ENCODE results near the gene MYRIP. TPM values are rescaled to one million over a fixed set of nuclear protein-coding genes. Genes with fewer than 3 reads are reported as not detected.
"Not testable (repeated sequence)": the region's sequence is repeated elsewhere in the genome, so short reads cannot be mapped to it uniquely, and the experiment has no call there.

Gene MYRIP
- total and polyA plus RNA-seq, 7 experiments from 2014 or later = not detected

DNA sequence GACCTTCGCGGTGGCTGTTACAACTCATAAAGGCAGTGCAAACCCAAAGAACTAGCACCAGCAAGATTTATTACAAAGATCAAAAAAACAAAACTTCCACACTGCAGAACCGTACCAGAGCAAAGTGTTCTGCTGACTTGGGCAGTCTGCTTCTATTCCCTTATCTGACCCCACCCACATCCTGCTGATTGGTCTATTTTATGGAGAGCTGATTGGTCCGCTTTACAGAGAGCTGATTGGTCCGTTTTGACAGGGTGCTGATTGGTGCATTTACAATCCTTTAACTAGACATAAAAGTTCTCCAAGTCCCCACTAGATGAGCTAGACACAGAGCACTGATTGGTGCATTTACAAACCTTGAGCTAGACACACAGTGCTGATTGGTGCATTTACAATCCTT, 31.2 kb upstream of the MYRIP start:
- H3K9me3 ChIP-seq (ENCODE audit: control insufficient read depth in 2 of 3, low read length in 3 of 3); POLR2A ChIA-PET; DNase-seq; H3K27ac ChIP-seq (ENCODE audit: low read depth, low read length); intact Hi-C loops (cut with micrococcal nuclease); H3K27ac Mint-ChIP-seq; CTCF ChIA-PET; H3K27me3 ChIP-seq (ENCODE audit: control insufficient read depth in 2 of 2, insufficient read depth in 2 of 2, low read length in 2 of 2); H3K36me3 ChIP-seq (ENCODE audit: control insufficient read depth in 2 of 3, insufficient read depth in 3 of 3, low read length in 3 of 3); H3K4me3 ChIP-seq (ENCODE audit: low read length); H3K36me3 Mint-ChIP-seq; ATAC-seq; H3K4me1 Mint-ChIP-seq; H3K4me3 Mint-ChIP-seq; H3K4me1 ChIP-seq (ENCODE audit: control insufficient read depth in 2 of 2, insufficient read depth in 2 of 2, low read length in 2 of 2): not testable (repeated sequence)
- Mint-ChIP-seq H3K27me3 (peaks cover 5 to 27% (median 12%) of the 10 kb centered on the region in 5 donors), H3K9me3 (peaks cover 0 to 12% (median 0%) of the 10 kb centered on the region in 11 donors)

DNA sequence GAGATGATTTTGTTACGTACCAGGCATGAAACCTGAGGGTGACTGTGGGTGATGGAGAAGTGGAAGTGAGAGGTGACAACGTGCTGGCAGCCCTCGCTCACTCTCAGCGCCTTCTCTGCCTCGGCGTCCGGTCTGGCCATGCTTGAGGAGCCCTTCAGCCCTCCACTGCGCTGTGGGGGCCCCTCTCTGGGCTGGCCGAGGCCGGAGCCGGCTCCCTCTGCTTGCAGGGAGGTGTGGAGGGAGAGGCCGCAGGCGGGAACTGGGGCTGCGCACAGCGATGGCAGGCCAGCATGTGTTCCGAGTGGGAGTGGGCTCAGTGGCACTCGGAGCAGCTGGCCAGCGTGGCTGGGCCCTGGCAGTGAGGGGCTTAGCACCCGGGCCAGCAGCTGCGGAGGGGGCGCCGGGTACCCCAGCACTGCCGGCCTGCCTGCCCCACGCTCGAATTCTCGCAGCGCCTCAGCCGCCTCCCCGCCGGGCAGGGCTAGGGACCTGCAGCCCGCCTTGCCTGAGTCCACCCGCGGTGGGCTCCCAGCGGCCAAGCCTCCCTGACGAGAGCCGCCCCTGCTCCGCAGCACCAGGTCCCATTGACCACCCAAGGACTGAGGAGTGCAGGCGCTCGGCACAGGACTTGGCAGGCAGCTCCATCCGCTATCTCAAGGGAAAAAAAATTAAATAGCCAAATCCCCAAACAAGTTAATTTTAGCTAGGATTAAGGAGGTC, 29.7 kb upstream of the MYRIP start:
- Mint-ChIP-seq H3K4me3 (no peak overlapping the region), H3K4me1 (no peaks in the 10 kb centered on the region), H3K27me3 (peaks cover 5 to 41% (median 12%) of the 10 kb centered on the region in 5 donors), H3K36me3 (no peaks in the 10 kb centered on the region), H3K9me3 (peaks cover 0 to 12% (median 0%) of the 10 kb centered on the region in 11 donors), H3K27ac (no peak overlapping the region)
- H3K36me3 ChIP-seq (ENCODE audit: control insufficient read depth in 2 of 3, insufficient read depth in 3 of 3, low read length in 3 of 3) = no peaks in the 10 kb centered on the region
- intact Hi-C loops (cut with micrococcal nuclease) = no loop called here
- no peaks in the 10 kb centered on the region for H3K27me3 ChIP-seq (ENCODE audit: control insufficient read depth in 2 of 2, insufficient read depth in 2 of 2, low read length in 2 of 2)
- H3K4me3 ChIP-seq (ENCODE audit: low read length) = no peak overlapping the region
- CTCF ChIA-PET = no interaction called here
- H3K9me3 ChIP-seq (ENCODE audit: control insufficient read depth in 2 of 3, low read length in 3 of 3) = no peaks in the 10 kb centered on the region
- no peak overlapping the region for H3K27ac ChIP-seq (ENCODE audit: low read depth, low read length)
- ATAC-seq = no peak
- POLR2A ChIA-PET = no interaction called here
- no peak for DNase-seq
- no peaks in the 10 kb centered on the region for H3K4me1 ChIP-seq (ENCODE audit: control insufficient read depth in 2 of 2, insufficient read depth in 2 of 2, low read length in 2 of 2)

DNA sequence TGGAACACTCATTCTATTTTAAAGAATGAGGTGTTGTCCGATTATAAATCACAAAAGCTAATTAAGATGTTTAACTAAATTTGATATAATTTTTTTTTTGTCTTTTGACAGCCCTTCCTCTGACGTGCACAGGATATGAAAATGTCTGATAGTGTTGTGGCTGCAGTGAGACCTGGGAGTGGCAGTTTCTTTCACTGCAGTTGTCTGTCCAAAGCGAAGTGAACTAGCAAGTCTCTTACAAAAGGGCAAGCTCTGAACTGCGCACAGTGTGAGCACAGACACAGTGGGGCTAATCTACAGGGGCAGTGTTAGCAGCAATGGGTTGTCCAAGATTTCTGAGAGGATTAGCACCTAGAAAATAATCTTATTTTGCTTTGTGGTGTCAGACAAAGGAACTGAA, 29.1 kb upstream of the MYRIP start:
- Histone ChIP-seq H3K27ac (ENCODE audit: low read depth, low read length) (no peak overlapping the region), H3K36me3 (ENCODE audit: control insufficient read depth in 2 of 3, insufficient read depth in 3 of 3, low read length in 3 of 3) (no peaks in the 10 kb centered on the region), H3K9me3 (ENCODE audit: control insufficient read depth in 2 of 3, low read length in 3 of 3) (no peaks in the 10 kb centered on the region), H3K4me1 (ENCODE audit: control insufficient read depth in 2 of 2, insufficient read depth in 2 of 2, low read length in 2 of 2) (no peaks in the 10 kb centered on the region), H3K4me3 (ENCODE audit: low read length) (no peak overlapping the region), H3K27me3 (ENCODE audit: control insufficient read depth in 2 of 2, insufficient read depth in 2 of 2, low read length in 2 of 2) (no peaks in the 10 kb centered on the region)
- Mint-ChIP-seq H3K9me3 (peaks cover 0 to 12% (median 0%) of the 10 kb centered on the region in 11 donors), H3K27me3 (peaks cover 5 to 41% (median 12%) of the 10 kb centered on the region in 5 donors), H3K36me3 (no peaks in the 10 kb centered on the region), H3K4me1 (no peaks in the 10 kb centered on the region), H3K27ac (no peak overlapping the region), H3K4me3 (no peak overlapping the region)
- ChIA-PET POLR2A (no interaction called here), CTCF (no interaction called here)
- ATAC-seq (no peak), DNase-seq (no peak)
- intact Hi-C loops (cut with micrococcal nuclease) = no loop called here

DNA sequence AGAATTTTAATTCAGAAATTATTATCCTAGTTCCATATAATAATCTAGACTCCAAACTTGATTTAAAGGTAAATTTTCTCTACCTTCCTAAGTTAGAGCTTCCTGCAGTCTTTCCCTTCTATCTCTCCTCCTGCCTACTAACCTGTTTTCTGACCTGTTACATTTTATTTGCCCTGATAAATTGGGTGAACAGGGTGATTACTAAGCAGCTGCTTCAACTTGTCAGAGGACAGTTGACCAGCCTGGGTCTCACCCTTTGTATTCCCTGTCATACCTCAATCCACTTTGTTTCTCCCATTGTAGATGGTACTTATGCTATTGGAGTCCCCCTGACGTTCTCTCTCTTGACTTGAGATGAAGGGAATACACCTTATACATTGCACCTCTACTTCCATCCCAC, 28.4 kb upstream of the MYRIP start:
- H3K36me3 ChIP-seq (ENCODE audit: control insufficient read depth in 2 of 3, insufficient read depth in 3 of 3, low read length in 3 of 3) = no peaks in the 10 kb centered on the region
- POLR2A ChIA-PET = no interaction called here
- H3K4me3 Mint-ChIP-seq = no peak overlapping the region
- no peaks in the 10 kb centered on the region for H3K27me3 ChIP-seq (ENCODE audit: control insufficient read depth in 2 of 2, insufficient read depth in 2 of 2, low read length in 2 of 2)
- ATAC-seq (no peak), DNase-seq (no peak)
- H3K27ac ChIP-seq (ENCODE audit: low read depth, low read length) = no peak overlapping the region
- CTCF ChIA-PET = no interaction called here
- no peaks in the 10 kb centered on the region for H3K36me3 Mint-ChIP-seq
- H3K27ac Mint-ChIP-seq = no peak overlapping the region
- H3K27me3 Mint-ChIP-seq = peaks cover 5 to 38% (median 12%) of the 10 kb centered on the region in 5 donors
- H3K4me1 ChIP-seq (ENCODE audit: control insufficient read depth in 2 of 2, insufficient read depth in 2 of 2, low read length in 2 of 2) = no peaks in the 10 kb centered on the region
- no peaks in the 10 kb centered on the region for H3K4me1 Mint-ChIP-seq
- no peak overlapping the region for H3K4me3 ChIP-seq (ENCODE audit: low read length)
- no peaks in the 10 kb centered on the region for H3K9me3 ChIP-seq (ENCODE audit: control insufficient read depth in 2 of 3, low read length in 3 of 3)
- H3K9me3 Mint-ChIP-seq = peaks cover 0 to 12% (median 0%) of the 10 kb centered on the region in 11 donors
- intact Hi-C loops (cut with micrococcal nuclease) = no loop called here

DNA sequence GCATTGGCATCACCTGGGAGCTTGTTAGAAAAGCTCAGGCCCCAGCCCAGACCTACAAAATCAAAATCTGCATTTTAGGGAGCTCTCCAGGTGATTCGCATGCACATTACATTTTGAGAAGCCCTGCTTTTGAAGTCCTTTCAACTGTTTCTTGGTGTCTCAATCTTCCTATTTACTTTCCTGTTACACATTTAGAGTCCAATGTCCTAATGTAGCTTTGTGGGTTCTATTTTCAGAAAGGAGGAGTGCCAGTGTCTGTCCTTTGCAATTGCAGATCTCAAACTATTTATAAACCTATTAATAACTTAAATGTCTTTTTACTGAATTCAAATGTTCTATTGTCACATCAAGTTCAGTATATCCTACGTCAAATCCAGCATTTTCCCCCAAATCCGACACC, 27.8 kb upstream of the MYRIP start:
- H3K36me3 ChIP-seq (ENCODE audit: control insufficient read depth in 2 of 3, insufficient read depth in 3 of 3, low read length in 3 of 3) = no peaks in the 10 kb centered on the region
- H3K4me3 ChIP-seq (ENCODE audit: low read length) = no peak overlapping the region
- Mint-ChIP-seq H3K9me3 (peaks cover 0 to 12% (median 0%) of the 10 kb centered on the region in 11 donors), H3K4me3 (no peak overlapping the region), H3K27ac (no peak overlapping the region), H3K4me1 (no peaks in the 10 kb centered on the region), H3K36me3 (no peaks in the 10 kb centered on the region), H3K27me3 (peaks cover 5 to 38% (median 11%) of the 10 kb centered on the region in 5 donors)
- DNase-seq (no peak), ATAC-seq (no peak)
- no peaks in the 10 kb centered on the region for H3K27me3 ChIP-seq (ENCODE audit: control insufficient read depth in 2 of 2, insufficient read depth in 2 of 2, low read length in 2 of 2)
- CTCF ChIA-PET = no interaction called here
- no peak overlapping the region for H3K27ac ChIP-seq (ENCODE audit: low read depth, low read length)
- no peaks in the 10 kb centered on the region for H3K4me1 ChIP-seq (ENCODE audit: control insufficient read depth in 2 of 2, insufficient read depth in 2 of 2, low read length in 2 of 2)
- H3K9me3 ChIP-seq (ENCODE audit: control insufficient read depth in 2 of 3, low read length in 3 of 3) = no peaks in the 10 kb centered on the region
- POLR2A ChIA-PET = no interaction called here
- intact Hi-C loops (cut with micrococcal nuclease) = no loop called here

DNA sequence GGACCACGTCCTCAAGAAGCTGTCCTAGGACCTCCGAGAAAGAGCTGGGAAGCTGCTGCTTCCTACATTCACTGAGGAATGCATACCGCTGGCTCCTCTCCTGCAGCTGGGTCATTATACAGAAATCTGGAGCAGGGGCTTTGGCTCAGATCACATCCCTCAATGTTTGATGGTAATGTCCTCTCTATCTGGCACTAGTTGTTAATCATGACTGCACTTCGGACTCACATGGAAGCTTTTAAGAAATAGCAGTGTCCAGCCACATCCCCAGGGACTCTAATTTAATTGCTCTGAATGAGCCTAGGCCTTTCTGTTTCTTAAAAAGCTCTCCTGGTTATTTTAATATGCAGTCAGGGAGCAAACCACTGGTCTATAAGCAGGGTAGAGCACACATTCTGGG, 25.7 kb upstream of the MYRIP start:
- Mint-ChIP-seq H3K9me3 (peaks cover 0 to 1% (median 0%) of the 10 kb centered on the region in 11 donors), H3K4me3 (no peak overlapping the region), H3K36me3 (no peaks in the 10 kb centered on the region), H3K27me3 (peaks cover 5 to 38% (median 11%) of the 10 kb centered on the region in 5 donors), H3K4me1 (no peaks in the 10 kb centered on the region), H3K27ac (no peak overlapping the region)
- H3K9me3 ChIP-seq (ENCODE audit: control insufficient read depth in 2 of 3, low read length in 3 of 3) = no peaks in the 10 kb centered on the region
- H3K27ac ChIP-seq (ENCODE audit: low read depth, low read length) = no peak overlapping the region
- DNase-seq (no peak), ATAC-seq (no peak)
- POLR2A ChIA-PET = no interaction called here
- intact Hi-C loops (cut with micrococcal nuclease) = no loop called here
- H3K4me3 ChIP-seq (ENCODE audit: low read length) = no peak overlapping the region
- no peaks in the 10 kb centered on the region for H3K36me3 ChIP-seq (ENCODE audit: control insufficient read depth in 2 of 3, insufficient read depth in 3 of 3, low read length in 3 of 3)
- H3K27me3 ChIP-seq (ENCODE audit: control insufficient read depth in 2 of 2, insufficient read depth in 2 of 2, low read length in 2 of 2) = no peaks in the 10 kb centered on the region
- CTCF ChIA-PET = no interaction called here
- no peaks in the 10 kb centered on the region for H3K4me1 ChIP-seq (ENCODE audit: control insufficient read depth in 2 of 2, insufficient read depth in 2 of 2, low read length in 2 of 2)

DNA sequence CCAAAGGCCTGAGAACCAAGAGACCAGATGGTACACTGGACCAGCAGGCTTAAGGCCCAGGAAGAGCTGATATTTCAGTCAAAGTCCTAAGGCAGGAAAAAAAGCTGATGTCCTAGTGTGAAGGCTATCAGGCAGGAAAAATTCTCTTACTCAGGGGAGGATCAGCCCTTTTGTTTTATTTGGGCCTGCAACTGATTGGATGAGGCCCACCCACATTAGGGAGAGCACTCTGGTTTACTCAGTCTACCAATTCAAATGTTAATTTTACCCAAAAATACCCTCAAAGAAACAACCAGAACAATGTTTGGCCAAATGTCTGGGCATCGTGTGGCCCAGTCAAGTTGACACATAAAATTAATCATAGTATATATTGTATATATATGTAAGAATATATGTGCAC, 24.5 kb upstream of the MYRIP start:
- ChIA-PET POLR2A (no interaction called here), CTCF (no interaction called here)
- Histone ChIP-seq H3K27me3 (ENCODE audit: control insufficient read depth in 2 of 2, insufficient read depth in 2 of 2, low read length in 2 of 2) (no peaks in the 10 kb centered on the region), H3K4me1 (ENCODE audit: control insufficient read depth in 2 of 2, insufficient read depth in 2 of 2, low read length in 2 of 2) (no peaks in the 10 kb centered on the region), H3K27ac (ENCODE audit: low read depth, low read length) (no peak overlapping the region), H3K9me3 (ENCODE audit: control insufficient read depth in 2 of 3, low read length in 3 of 3) (no peaks in the 10 kb centered on the region), H3K36me3 (ENCODE audit: control insufficient read depth in 2 of 3, insufficient read depth in 3 of 3, low read length in 3 of 3) (no peaks in the 10 kb centered on the region), H3K4me3 (ENCODE audit: low read length) (no peak overlapping the region)
- peaks cover 0 to 1% (median 0%) of the 10 kb centered on the region in 7 donors for H3K4me1 Mint-ChIP-seq
- intact Hi-C loops (cut with micrococcal nuclease) = no loop called here
- H3K27ac Mint-ChIP-seq = no peak overlapping the region
- ATAC-seq = no peak
- H3K27me3 Mint-ChIP-seq = peaks cover 5 to 38% (median 15%) of the 10 kb centered on the region in 5 donors
- DNase-seq = no peak
- H3K4me3 Mint-ChIP-seq = no peak overlapping the region
- peaks cover 0 to 1% (median 0%) of the 10 kb centered on the region in 11 donors for H3K9me3 Mint-ChIP-seq
- no peaks in the 10 kb centered on the region for H3K36me3 Mint-ChIP-seq
